AG10803 (cell line): ENCODE results near the gene MAML3.

Source experiments
- DNase-seq: peaks from one replicate; pipeline ENCODE4 v3.0.0; 2010; ENCODE audit warnings: low read depth
- H3K4me3 ChIP-seq: 2 replicates; pipeline ENCODE4 v1.5.1; 2011; ENCODE audit warnings: mild to moderate bottlenecking, low read length, control low read depth
- CTCF ChIP-seq: conservative IDR thresholded peaks from 2 replicates; pipeline ENCODE4 v1.5.1; 2011; ENCODE audit warnings: mild to moderate bottlenecking, low read length, control low read depth, inconsistent platforms

Gene MAML3

GRCh38 chr4:140110542-140111215, 43.3 kb downstream of the MAML3 start:
- no peak overlapping the region for H3K4me3 ChIP-seq
- no peak for TF ChIP-seq CTCF
- DNase-seq, result no peak

- no peak overlapping the region for H3K4me3 ChIP-seq
- no peak for DNase-seq
- TF ChIP-seq CTCF, result no peak
Observed at GRCh38 chr4:140109737-140110136, 44.2 kb downstream of the MAML3 start.

- DNase-seq, result no peak
- TF ChIP-seq CTCF, result no peak
- no peak overlapping the region for H3K4me3 ChIP-seq
Observed at GRCh38 chr4:140109292-140109691, 44.7 kb downstream of the MAML3 start.

- DNase-seq, result no peak
- no peak for TF ChIP-seq CTCF
- no peak overlapping the region for H3K4me3 ChIP-seq
Observed at GRCh38 chr4:140108713-140109230, 45.2 kb downstream of the MAML3 start.

GRCh38 chr4:140108243-140108642, 45.7 kb downstream of the MAML3 start:
- no peak for DNase-seq
- no peak overlapping the region for H3K4me3 ChIP-seq
- no peak for TF ChIP-seq CTCF

- no peak for DNase-seq
- no peak for TF ChIP-seq CTCF
- H3K4me3 ChIP-seq, result no peak overlapping the region
Observed at GRCh38 chr4:140106289-140106844, 47.6 kb downstream of the MAML3 start.

- no peak for DNase-seq
- H3K4me3 ChIP-seq, result no peak overlapping the region
- TF ChIP-seq CTCF, result no peak
Observed at GRCh38 chr4:140105436-140105835, 48.5 kb downstream of the MAML3 start.
